IPS DF 19.7 (cell line): ENCODE measurements around the gene NKX6-2.
A peak's percentile ranks its signal among the peaks of the same experiment; 100 is the strongest.
"Not testable (repeated sequence)": the region's sequence is repeated elsewhere in the genome, so short reads cannot be mapped to it uniquely, and the experiment has no call there.

Source experiments
- DNase-seq: peaks from one replicate; pipeline ENCODE4 v3.0.0-alpha.2; 2013; ENCODE audit warnings: low read depth, low spot score

NKX6-2 gene

DNA sequence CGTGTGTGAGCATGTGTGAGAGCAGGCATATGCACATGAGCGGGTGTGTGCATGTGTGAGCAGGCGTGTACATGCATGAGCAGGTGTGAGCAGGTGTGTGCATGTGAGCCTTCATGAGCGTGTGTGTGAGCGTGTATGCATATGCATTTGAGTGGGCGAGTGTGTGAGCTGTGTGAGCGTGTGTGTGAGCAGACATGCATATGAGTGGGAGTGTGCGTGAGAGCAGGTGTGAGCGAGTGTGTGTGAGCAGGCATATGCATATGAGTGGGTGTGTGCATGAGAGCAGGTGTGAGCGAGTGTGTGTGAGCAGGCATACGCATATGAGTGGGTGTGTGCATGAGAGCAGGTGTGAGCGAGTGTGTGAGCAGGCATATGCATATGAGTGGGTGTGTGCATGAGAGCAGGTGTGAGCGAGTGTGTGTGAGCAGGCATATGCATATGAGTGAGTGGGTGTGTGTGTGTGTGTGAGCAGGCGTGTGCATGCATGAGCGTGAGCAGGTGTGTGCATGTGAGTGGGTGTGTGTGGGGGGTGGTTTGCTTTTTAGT, 30.7 kb downstream of the NKX6-2 start:
- no peak for DNase-seq

DNA sequence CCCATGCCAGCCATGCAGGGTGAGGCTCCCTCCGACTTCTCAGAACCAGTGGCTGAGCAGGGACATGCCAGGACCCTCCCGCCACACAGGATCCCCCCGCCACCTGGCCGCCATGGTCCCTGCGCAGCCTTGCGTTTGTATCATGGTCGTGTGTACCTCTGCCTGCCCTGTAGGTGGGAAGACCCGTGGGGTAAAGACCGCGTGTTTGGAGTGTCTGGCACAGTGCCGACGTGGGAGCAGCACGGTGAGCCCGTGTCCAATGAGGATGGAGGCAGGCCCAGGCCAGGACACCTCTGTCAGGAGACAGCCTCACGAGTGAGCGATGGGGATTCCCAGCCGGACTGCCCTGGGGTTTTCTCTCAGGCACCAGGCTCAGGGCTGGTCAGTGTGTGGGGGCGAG, 31.9 kb downstream of the NKX6-2 start:
- DNase-seq, result no peak

DNA sequence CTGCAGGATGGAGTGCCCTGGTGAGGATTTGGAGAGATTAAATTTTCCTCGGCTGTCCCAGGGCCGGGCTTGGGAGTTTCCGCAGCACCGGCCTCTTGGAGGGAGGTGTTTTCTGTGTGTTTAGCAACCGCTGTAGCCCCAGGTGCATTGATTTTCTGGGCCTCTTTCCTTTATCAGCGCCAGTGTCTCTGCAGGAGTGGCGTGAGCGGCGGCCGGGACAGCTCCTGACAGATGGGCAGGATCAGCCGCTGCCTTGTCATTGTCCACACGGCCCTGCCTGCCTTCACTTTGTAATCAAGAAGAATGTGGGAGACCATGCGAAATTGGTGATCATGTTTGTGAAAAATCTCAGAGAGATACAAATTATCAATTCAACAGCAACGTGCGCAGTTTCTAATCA, 32.4 kb downstream of the NKX6-2 start:
- DNase-seq, result no peak

DNA sequence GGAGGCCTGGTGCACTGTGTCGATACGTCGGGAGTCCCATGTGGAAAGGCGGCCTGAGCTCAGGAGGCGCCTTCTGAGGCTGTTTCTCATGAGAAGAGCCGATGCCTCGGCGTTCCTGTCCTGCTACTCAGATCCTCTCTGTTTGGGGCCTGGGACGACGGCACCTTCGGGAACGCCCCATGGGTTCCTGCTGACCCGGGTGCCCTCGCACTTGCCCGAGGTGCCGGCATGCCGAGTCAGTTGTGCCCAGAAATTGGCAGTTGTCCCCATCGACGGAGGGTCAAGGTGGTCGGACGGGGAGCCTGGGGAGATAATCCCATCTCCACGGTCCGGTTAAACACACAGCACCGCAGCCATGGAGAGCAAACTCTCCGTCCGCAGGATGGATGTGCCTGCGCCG, 33.0 kb downstream of the NKX6-2 start:
- DNase-seq, result no peak

DNA sequence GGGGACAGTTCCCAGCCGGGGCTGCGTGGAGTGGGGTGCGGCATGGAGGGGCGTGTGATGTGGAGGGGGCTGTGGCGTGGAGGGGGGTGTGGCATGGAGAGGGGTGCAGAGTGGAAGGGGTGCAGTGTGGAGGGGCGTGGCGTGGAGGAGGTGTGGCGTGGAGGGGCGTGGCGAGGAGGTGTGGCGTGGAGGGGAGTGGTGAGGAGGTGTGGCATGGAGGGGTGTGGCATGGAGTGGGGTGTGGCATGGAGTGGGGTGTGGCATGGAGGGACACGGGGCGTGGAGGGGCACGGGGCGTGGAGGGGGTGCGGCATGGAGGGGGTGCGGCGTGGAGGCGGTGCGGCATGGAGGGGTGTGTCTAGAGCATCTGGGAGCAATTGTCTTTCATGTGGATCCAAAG, 33.6 kb downstream of the NKX6-2 start:
- DNase-seq, result no peak

DNA sequence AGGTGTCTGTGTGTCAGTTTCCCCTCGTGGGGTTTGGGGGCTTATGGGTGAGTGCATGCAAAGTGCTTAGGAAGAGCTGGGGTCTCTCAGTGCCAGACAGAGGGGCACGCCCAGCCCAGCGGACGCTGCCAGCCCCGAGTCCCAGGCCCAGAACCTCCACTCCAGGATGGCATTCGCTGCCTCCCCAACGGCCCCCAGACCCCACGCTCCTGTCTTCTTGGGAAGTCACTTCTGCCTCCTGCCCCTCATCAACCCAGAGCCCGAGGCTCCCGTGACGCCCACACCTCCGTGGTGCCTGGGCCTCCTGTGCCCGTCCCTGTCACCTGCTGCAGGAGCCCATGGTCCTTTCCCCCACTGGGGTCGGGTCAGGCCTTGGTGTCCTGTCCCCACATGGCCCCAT, 35.0 kb downstream of the NKX6-2 start:
- no peak for DNase-seq

DNA sequence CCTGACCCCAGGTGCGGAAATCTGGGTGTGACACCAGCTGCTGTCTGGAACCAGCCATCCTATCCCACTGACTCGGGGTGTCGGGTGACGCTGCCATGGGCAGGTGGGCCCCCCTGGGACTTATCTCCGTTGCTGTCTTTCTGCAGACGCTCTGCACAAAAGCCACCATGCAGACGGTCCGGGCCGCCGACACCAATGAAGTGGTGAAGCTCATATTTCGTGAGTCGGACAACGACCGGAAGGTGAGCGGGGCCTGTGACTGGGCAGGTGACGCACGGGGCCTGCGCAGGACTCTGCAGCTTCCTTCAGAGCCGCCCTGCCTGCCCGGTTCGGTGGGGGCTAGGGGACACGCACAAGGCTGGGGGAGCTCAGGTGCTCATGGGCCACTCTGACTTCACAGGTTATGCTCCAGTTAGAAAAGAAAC, 36.6 kb downstream of the NKX6-2 start:
- DNase-seq, result no peak

DNA sequence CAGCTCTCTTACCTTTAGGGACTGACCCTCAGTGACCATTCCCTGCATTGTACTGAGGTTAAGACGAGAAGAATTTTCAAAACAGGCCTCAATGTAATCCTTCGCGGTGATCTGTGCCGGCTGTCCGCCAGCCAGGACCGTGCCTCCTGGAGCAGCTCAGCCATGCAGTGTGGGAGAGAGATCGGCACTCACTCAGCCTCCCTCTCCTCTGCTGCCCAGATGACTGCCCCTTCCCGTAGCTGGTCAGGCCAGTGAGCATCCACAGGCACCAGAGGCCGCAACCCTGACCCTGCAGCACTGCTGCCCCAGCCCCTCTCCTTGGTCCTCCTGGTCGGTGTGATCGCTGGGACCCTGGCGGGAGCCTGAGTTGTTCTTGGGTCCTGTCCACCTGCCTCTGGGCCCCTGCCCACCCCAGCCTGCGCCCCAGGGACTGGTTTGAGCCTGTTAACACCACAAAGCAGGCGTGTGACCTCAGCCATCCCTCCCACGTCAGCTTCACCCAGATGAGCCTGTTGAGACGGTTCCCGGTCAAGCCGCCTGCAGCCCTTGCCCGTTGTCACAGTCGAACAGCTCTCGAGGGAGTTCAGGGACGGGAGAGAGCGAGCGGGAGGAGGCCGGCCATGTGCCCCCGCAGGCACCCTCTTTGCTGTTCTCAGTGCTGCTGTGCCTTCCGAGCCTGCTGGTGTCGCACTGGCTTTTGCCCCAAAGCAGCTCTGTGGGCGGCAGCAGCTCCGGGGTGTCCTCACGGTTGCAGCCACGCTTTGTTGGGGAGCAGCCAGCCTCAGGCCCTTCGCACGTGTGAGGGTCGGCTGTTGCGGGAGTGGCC, 37.2 kb downstream of the NKX6-2 start:
- DNase-seq, result no peak

DNA sequence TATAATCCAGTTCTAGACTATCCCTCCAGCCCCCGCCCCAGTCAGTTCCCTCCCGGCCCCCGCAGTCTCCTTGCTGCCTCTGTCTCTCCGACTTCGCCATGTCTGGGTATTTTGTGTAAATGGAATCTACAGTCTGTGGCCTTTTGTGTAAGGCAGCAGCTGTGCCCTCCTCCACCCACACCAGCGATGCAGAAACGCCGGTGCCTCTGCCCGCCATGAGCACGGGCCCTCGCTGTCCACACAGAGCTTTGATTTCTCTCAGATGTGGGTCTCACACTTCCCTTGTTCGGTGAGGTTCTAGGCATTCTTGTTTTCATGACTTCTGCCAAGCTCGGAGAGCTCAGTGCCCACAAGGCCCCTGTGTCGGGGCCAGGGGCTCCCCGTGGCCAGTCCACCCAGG, 37.8 kb downstream of the NKX6-2 start:
- no peak for DNase-seq

DNA sequence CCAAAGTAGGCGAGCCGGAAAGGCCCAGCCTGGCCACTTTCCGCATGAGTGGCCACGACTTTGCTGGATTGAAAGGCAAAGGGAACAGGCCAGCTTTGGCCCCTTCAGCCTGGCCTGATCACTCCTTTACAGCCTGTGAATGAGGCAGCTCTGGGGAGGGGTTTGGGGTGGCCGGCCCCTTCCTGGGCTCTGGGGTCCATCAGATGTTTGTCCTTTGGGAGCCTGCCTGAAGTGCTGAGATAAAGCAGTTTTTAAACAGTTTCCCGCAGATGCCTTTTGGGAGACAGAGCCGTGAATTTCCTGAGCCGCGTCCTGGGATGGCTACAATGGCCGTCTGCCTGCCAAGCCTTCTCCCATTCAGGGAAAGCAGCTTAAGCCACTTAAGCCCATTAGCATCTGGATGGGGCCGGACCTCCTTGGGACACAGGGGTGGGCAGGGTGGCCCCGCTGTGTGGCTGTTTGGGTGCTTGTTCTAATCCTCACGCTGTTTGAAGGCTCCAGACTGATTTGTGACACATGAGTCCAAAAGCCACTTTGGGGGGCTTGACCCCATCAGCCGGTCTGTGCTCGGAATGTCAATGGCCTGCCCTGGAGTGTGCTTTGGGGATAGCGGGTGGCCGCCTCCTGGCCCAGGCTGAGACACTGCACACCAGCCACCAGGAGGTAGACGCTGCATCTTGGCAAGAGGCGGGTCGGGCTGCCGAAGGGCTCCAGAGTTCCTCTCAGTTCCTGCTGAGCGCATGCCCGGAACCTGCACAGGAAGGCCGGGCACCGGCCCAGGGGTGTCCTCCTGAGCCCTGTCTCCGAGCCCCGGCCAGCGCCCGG, 38.9 kb downstream of the NKX6-2 start:
- peak; percentile 2 for DNase-seq

DNA sequence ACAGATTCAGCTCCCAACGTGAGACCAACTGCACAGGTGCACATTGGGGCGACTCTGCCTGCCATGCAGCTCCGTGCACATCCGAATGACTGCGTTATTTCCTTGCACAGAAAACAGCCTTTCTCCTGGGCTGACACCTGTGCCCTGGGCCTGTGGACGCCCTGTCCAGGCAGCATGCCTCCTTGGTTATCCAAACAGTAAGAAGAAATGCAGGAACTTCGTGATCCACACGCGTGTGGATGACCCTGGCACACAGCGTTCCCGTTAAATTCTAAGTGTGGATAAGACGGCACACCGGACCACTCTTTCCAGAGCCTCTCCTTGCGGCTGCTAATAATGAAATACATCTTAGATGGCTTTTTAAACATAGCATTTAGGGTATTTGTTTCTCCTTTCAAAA, 39.6 kb downstream of the NKX6-2 start:
- no peak for DNase-seq

DNA sequence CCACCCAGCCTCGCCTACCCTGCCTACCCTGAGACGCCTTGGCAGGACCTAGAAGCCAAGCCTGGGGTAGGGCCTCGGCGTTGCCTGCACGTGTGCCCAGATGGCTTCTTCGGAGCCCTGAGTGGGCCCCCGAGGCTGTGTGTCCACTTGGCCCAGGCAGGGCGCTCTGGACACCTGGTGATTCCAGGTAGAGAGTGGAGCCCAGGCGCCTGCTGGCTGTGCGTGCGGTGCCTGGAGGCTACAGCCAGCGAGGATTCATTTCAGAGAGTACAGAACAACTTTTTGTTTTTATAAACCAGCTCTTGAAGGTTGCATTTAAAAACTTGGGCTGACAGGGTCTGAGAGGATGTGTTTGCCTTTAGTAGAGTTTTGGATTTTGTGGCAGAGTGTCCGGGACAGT, 40.0 kb downstream of the NKX6-2 start:
- no peak for DNase-seq

DNA sequence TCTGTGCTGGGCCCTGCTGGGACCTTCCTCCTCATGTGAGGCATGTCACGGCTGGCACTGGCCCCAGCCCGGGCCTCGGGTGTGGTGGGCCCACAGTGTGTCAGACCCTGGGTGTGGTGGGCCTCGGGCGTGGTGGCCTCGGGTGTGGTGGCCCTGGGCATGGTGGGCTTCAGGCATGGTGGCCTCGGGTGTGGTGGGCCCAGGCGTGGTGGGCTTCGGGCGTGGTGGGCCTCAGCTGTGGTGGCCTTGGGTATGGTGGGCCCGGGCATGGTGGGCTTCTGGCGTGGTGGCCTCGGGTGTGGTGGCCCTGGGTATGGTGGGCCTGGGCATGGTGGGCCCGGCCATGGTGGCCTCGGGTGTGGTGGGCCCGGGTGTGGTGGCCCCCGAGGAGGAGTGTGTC, 40.4 kb downstream of the NKX6-2 start:
- no peak for DNase-seq

DNA sequence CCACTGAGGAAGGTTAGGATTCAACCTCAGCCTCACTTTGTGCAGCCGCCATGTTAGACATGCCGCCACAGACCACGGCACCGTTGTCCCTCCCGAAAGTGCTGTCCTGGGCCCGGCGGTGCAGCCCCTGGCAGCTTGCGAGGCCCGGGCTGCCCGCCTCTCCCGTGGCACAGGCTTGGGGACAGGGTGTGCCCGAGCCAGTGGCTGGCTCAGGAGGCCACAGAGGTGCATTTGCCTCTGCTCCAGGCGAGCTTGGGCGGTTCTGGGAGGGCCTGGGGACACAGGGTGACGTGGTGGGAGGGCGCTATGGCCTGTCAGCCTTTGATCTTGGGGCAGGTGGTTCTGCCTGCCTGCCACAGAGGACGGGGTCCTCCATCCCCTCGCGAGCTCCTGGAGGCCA, 41.1 kb downstream of the NKX6-2 start:
- DNase-seq, result no peak

DNA sequence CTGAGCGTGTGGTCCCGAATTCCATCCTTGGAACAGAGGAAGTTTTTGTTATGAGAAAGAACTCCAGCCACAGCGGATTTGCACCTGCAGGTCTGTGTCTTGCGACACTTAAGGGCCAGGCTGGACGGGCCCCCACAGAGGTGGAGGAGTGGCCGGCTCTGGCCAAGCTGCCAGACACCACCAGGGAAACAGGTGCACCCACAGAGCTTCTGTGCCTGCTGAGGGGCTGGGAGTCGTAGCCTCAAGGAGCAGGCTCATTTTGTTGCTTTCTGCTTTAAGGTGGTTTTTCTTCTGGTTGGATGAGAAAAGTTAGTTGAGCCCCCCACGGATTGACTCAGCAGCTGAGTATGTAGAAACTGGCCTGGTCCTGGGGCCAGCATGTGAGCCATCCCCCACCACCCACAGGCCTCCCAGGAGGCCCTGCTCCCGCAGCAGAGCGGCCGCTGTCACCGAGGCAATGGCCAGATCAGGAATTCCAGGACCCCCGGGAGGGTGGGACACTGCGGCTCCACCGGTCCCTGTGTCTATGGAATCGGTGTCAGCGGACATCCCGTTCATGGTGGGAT, 41.9 kb downstream of the NKX6-2 start:
- no peak for DNase-seq

DNA sequence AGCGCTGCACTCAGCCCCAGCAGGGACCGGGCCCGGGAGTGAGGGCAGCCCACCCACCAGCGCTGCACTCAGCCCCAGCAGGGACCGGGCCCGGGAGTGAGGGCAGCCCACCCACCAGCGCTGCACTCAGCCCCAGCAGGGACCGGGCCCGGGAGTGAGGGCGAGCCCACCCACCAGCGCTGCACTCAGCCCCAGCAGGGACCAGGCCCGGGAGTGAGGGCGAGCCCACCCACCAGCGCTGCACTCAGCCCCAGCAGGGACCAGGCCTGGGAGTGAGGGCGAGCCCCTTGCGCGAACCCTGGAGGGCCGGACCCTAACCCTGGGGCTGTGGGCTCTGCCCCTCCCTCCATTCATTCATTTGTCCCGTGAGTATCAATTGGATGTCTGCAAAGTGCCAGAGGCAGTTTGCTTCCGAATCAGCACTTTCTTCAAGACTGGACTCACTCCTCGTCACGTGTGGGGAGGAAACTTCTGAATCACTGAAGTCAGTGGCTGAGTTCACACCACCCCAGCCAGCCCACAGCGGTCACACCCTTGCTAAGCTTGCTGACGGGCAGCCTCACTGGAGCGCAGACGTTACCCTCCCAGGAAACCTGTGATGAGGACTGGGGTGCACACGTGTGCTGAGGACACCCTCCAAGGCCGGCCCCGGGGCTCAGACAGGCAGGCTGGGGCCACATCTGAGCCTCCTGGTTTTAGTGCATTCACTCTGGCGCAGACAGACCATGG, 42.6 kb downstream of the NKX6-2 start:
- DNase-seq, result not testable (repeated sequence)

DNA sequence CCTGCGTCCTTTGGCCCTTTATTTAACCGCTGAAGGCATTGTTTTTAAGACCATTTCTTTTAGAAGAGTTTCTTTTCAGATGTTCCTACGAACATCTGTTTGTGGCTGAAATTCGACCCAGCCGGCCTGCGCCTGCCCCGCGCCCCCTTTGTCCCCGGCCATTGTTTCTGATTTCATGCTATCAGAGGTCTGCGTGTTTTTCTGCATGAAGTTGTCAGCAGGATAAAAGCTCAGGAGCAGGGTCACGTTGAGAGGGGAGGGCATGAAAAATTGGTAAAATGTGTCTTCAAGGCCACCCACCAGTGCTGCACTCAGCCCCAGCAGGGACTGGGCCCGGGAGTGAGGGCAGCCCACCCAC, 43.1 kb downstream of the NKX6-2 start:
- DNase-seq, result no peak

DNA sequence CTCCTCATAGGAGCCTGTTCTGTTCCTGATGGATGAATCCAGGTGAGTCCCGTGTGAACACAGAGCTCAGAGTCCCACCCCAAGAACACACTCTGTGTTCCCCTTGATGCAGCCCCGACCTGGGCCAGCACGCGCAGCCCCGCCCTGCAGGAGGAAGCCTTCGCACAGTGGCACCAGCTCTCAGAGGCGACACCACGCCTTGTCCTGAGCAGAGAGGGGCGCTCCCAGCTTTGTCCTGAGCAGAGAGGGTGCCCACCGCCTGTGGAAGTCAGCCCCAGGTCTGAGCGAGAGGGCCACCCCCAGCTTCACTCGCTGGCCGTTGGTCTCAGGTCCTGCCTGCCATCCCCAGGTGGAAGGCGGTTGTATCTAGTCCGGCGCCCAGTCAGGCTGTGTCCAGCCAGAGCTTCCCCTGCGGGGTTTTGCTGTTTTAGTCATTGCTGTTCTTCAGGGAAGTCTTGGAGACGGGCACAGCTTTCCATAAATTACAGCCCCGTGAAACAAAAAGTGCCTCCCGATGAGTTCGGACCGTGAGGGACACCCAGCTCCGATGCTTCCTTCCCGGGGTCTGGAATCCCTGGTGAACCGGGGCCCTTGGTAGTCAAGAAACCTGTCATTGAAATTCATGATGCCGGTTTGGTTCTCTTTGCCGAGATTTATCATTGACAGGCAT, 43.6 kb downstream of the NKX6-2 start:
- DNase-seq, result no peak

DNA sequence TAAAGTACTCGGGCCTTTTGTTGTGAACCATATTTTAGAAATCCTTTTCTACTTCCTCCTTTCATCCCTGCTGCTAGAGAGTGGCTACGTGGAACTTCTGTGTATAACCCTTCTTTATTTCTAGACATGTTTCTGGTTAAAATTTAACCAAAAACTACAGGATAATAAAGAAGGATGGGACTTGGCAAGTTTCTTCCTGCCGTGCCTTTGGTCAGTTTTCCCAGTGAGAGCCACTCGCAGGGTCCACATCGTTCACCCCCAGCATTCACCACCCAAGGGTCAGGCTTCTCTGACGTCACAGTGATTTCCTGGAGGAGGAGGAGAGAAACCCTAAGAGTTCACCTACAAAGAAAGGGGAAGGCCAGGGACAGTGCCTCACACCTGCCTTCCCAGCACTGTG, 45.4 kb downstream of the NKX6-2 start:
- DNase-seq, result no peak

DNA sequence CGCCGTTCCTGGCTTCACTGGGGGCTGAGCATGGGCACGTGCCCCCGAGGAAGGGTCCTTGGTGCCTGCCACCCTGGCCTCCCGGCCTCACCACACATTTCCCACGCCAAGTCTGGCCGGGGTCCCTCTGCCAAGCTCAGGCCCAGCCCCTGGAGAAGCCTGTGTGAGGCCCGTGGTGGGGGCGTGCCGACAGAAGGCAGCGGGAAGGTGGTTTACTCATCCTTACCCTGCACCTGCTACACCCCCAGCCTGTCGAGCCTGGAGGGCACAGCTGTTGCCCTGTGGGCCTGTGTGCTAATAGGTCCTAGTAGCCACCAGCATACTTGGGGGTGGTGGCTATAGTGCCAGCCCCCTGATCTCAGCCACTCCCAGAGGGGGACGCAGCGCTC, 46.7 kb downstream of the NKX6-2 start:
- no peak for DNase-seq
